GM21381 (cell line): Measurements from ENCODE around the gene MARK3.

Experiments
- ATAC-seq: cut with Tn5 transposase; IDR thresholded peaks from one replicate; pipeline ENCODE4 v1.9.1; 2021; ENCODE audit warnings: mild to moderate bottlenecking, moderate library complexity; ENCODE audit not compliant: unreplicated experiment

Gene MARK3

GRCh38 chr14:103362780-103363179 lies 22.4 kb upstream of the MARK3 start:
- no peak for ATAC-seq

GRCh38 chr14:103366741-103367140 lies 18.5 kb upstream of the MARK3 start:
- ATAC-seq = no peak

GRCh38 chr14:103367995-103368394 lies 17.2 kb upstream of the MARK3 start:
- no peak for ATAC-seq

GRCh38 chr14:103370087-103370486 lies 15.1 kb upstream of the MARK3 start:
- ATAC-seq = no peak

- no peak for ATAC-seq
Observed at GRCh38 chr14:103372017-103372416, 13.2 kb upstream of the MARK3 start.

- no peak for ATAC-seq
Observed at GRCh38 chr14:103372552-103373304, 12.5 kb upstream of the MARK3 start.

GRCh38 chr14:103374121-103374520 lies 11.1 kb upstream of the MARK3 start:
- no peak for ATAC-seq

- no peak for ATAC-seq
Observed at GRCh38 chr14:103377522-103378037, 7.6 kb upstream of the MARK3 start.

GRCh38 chr14:103378038-103378854 lies 7.0 kb upstream of the MARK3 start:
- ATAC-seq = no peak

GRCh38 chr14:103380719-103381377 lies 4.4 kb upstream of the MARK3 start:
- no peak for ATAC-seq

GRCh38 chr14:103382376-103382775 lies 2.8 kb upstream of the MARK3 start:
- no peak for ATAC-seq

- ATAC-seq = no peak
Observed at GRCh38 chr14:103384450-103385151, 614 bp upstream of the MARK3 start.

- no peak for ATAC-seq
Observed at GRCh38 chr14:103385929-103386712, 906 bp downstream of the MARK3 start.

- no peak for ATAC-seq
Observed at GRCh38 chr14:103386713-103387329, 1.6 kb downstream of the MARK3 start.

- no peak for ATAC-seq
Observed at GRCh38 chr14:103388664-103389063, 3.4 kb downstream of the MARK3 start.

GRCh38 chr14:103390605-103391004 lies 5.4 kb downstream of the MARK3 start:
- ATAC-seq = no peak

GRCh38 chr14:103391048-103391447 lies 5.8 kb downstream of the MARK3 start:
- ATAC-seq = no peak

GRCh38 chr14:103392106-103392505 lies 6.9 kb downstream of the MARK3 start:
- no peak for ATAC-seq

GRCh38 chr14:103392572-103392971 lies 7.4 kb downstream of the MARK3 start:
- no peak for ATAC-seq

GRCh38 chr14:103393070-103393469 lies 7.9 kb downstream of the MARK3 start:
- no peak for ATAC-seq
